ENCODE results near the gene SELENOI. TPM values are rescaled to one million over a fixed set of nuclear protein-coding genes. Genes with fewer than 3 reads are reported as not detected.

The SELENOI gene, protein sequence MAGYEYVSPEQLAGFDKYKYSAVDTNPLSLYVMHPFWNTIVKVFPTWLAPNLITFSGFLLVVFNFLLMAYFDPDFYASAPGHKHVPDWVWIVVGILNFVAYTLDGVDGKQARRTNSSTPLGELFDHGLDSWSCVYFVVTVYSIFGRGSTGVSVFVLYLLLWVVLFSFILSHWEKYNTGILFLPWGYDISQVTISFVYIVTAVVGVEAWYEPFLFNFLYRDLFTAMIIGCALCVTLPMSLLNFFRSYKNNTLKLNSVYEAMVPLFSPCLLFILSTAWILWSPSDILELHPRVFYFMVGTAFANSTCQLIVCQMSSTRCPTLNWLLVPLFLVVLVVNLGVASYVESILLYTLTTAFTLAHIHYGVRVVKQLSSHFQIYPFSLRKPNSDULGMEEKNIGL
- total RNA-seq = 21.1 and 33.9 TPM in 2 replicates

GRCh38 chr2:26345545-26346453, at the start of gene SELENOI:
Gene SELENOI (plus strand): TSS chr2:26346143. CDS start chr2:26346233, 90 bp downstream.

DNA sequence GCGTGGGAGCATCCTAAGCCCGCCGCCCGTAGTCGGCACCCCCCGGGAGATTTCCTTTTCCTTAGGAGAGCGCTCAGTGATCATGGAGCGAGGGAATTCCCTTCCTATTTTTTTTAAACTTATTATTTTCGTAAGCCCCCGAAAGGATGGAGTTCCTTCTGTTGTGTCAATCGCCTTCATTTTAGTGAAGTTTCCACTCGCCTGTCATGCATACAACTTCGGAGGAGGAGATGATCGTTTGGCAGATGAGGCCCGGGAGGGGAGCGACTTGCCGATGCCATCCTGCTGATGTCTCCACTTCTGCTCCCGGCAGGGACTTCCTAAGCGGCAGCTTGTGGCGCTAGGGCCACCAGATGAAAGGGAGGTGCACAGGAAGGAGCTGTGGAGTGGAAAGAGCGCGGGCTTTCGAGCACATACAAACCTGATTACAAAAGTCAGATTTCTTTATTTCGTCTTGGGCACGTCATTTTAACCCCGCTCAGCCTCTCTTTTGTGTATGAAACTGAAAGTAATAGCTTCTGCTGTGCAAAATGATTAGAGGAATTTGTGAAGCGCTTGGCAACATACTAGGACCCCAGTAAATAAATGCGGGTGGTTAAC, 611 bp downstream of the SELENOI start, which contains the start of gene ADGRF3:
ADGRF3 (minus strand) TSS at position 336 of the 600 bp plus-strand sequence. CDS start 555 bp downstream, outside the sequence.

GRCh38 chr2:26401739-26402541, 56.0 kb downstream of the SELENOI start, which contains the start of gene DRC1:
Gene DRC1 (plus strand): TSS chr2:26401920. CDS start chr2:26401990, 70 bp downstream.

Other genes starting within 250 kb of the SELENOI start
- gene GAREM2, start 173.1 kb upstream of the SELENOI start, total RNA-seq = 1.5 TPM in 2 replicates
- gene HADHA, start 101.5 kb upstream of the SELENOI start, total RNA-seq = 121 and 151 TPM in 2 replicates
- gene HADHB, start 101.2 kb upstream of the SELENOI start, total RNA-seq = 95.0 and 113 TPM in 2 replicates
- gene ADGRF3, start 646 bp downstream of the SELENOI start, total RNA-seq = 0.05 TPM in 1 of 2 replicates, not detected in the other
- under 0.01 TPM in 1 of 2 replicates, not detected in the other for gene DRC1, start 55.8 kb downstream of the SELENOI start, total RNA-seq
- gene OTOF, start 132.0 kb downstream of the SELENOI start, total RNA-seq = 0.05 TPM in 1 of 2 replicates, not detected in the other